Liver (tissue), 9 donors: ENCODE measurements around the gene ACD. TPM values are rescaled to one million over a fixed set of nuclear protein-coding genes. Genes with fewer than 3 reads are reported as not detected.

Source experiments
- DNase-seq: peaks from one replicate; pipeline ENCODE4 v3.0.0-alpha.2; 2017; ENCODE audit warnings: low spot score
- H3K27ac ChIP-seq, 2 donors: one replicate each; pipeline ENCODE4 v1.7.0; 2013; ENCODE audit warnings: inconsistent platforms in 2 of 2, low read length in 2 of 2, control low read depth in 1 of 2, low read depth in 1 of 2, mild to moderate bottlenecking in 1 of 2
- H3K27me3 ChIP-seq, 4 donors: one replicate each; pipeline versions ENCODE4 v1.6.1 to v1.7.0; 2013; ENCODE audit warnings: low read length in 3 of 4, inconsistent platforms in 1 of 4, mild to moderate bottlenecking in 1 of 4, moderate library complexity in 1 of 4; ENCODE audit not compliant: control insufficient read depth in 4 of 4, insufficient read depth in 4 of 4
- H3K36me3 ChIP-seq, 4 donors: one replicate each; pipeline versions ENCODE4 v1.6.1 to v1.7.0; 2013; ENCODE audit warnings: low read length in 3 of 4, mild to moderate bottlenecking in 3 of 4, low read depth in 1 of 4, moderate library complexity in 1 of 4; ENCODE audit not compliant: control insufficient read depth in 4 of 4, insufficient read depth in 3 of 4
- H3K4me1 ChIP-seq, 4 donors: one replicate each; pipeline versions ENCODE4 v1.6.1 to v1.7.0; 2013; ENCODE audit warnings: low read length in 3 of 4, mild to moderate bottlenecking in 3 of 4, moderate library complexity in 1 of 4; ENCODE audit not compliant: control insufficient read depth in 4 of 4, insufficient read depth in 4 of 4
- H3K4me3 ChIP-seq, 3 donors: one replicate each; pipeline versions ENCODE4 v1.6.1 to v1.7.0; 2013; ENCODE audit warnings: low read length in 3 of 3, control low read depth in 1 of 3, low read depth in 1 of 3, mild to moderate bottlenecking in 1 of 3
- H3K9ac ChIP-seq, 2 donors: one replicate each; pipeline ENCODE4 v1.7.0; 2013; ENCODE audit warnings: low read length in 2 of 2, mild to moderate bottlenecking in 2 of 2, moderate library complexity in 2 of 2, control low read depth in 1 of 2, low read depth in 1 of 2
- H3K9me3 ChIP-seq, 4 donors: one replicate each; pipeline versions ENCODE4 v1.6.1 to v1.7.0; 2013; ENCODE audit warnings: low read length in 3 of 4; ENCODE audit not compliant: control insufficient read depth in 4 of 4
- CTCF ChIP-seq: fragments of 150-350 bp; IDR thresholded peaks from 2 replicates; pipeline ENCODE4 v1.5.1; 2017; ENCODE audit warnings: improper control_type of control experiment, low read depth, low read length; ENCODE audit not compliant: missing input control
- EGR1 ChIP-seq, 2 donors: IDR thresholded peaks; 2 replicates each; pipeline ENCODE4 v1.6.1; 2016 to 2018; ENCODE audit warnings: antibody characterized with exemption in 2 of 2, low read depth in 2 of 2
- FOXA2 ChIP-seq: IDR thresholded peaks from 2 replicates; pipeline ENCODE4 v1.6.1; 2016; ENCODE audit warnings: antibody characterized with exemption
- GABPA ChIP-seq, 2 donors: IDR thresholded peaks in 1 of 2; conservative IDR thresholded peaks in 1 of 2; 2 replicates each; pipeline ENCODE4 v1.6.1; 2016; ENCODE audit warnings: antibody characterized with exemption in 2 of 2, mild to moderate bottlenecking in 1 of 2, moderate library complexity in 1 of 2
- HNF4A ChIP-seq, 2 donors: conservative IDR thresholded peaks; 2 replicates each; pipeline ENCODE4 v1.6.1; 2016; ENCODE audit warnings: antibody characterized with exemption in 2 of 2, mild to moderate bottlenecking in 2 of 2
- HNF4G ChIP-seq: IDR thresholded peaks from 2 replicates; pipeline ENCODE4 v1.6.1; 2016; ENCODE audit warnings: antibody characterized with exemption
- JUND ChIP-seq, 2 donors: IDR thresholded peaks; 2 replicates each; pipeline ENCODE4 v1.6.1; 2016; ENCODE audit warnings: antibody characterized with exemption in 2 of 2
- NR2F2 ChIP-seq: IDR thresholded peaks from 2 replicates; pipeline ENCODE4 v1.6.1; 2016; ENCODE audit warnings: antibody characterized with exemption
- REST ChIP-seq: IDR thresholded peaks from 2 replicates; pipeline ENCODE4 v1.6.1; 2016; ENCODE audit warnings: antibody characterized with exemption, mild to moderate bottlenecking
- TAF1 ChIP-seq: conservative IDR thresholded peaks from 2 replicates; pipeline ENCODE4 v1.6.1; 2016; ENCODE audit warnings: antibody characterized with exemption, mild to moderate bottlenecking
- YY1 ChIP-seq: IDR thresholded peaks from 2 replicates; pipeline ENCODE4 v1.6.1; 2016; ENCODE audit warnings: antibody characterized with exemption, mild to moderate bottlenecking
- WGBS: extraction: QIAGEN DNeasy Blood & Tissue Kit; methylation state at CpG from one replicate; pipeline ENCODE4 v1.1.7; 2013; 5-methylcytosine and 5-hydroxymethylcytosine counted together
- polyA plus RNA-seq, 2 donors: library from polyadenylated mRNA; stranded (reverse) in 1 of 2; unstranded in 1 of 2; fragments of 200-250 nt in 1 of 2; fragments of >200 nt in 1 of 2; fragmentation: Nextera tagmentation in 1 of 2; extraction: Ambion mirVana in 1 of 2; gene quantifications; one replicate each; pipeline versions ENCODE4 v1.2.1 to v1.2.3, GENCODE V29; 2013 to 2015
- total RNA-seq, 2 donors: library from RNA; depleted of rRNA; stranded (reverse); fragments of >200 nt; gene quantifications; one replicate each; pipeline ENCODE4 v1.2.3, GENCODE V29; 2014
- TF ChIP-seq, protein P1 (sequence below): IDR thresholded peaks from 2 replicates; pipeline ENCODE4 v1.6.1; 2016; ENCODE audit warnings: antibody characterized with exemption
- donor health status: healthy.
- donor health status: healthy.
- donor health status: healthy.
- donor health status: healthy.
- donor health status: healthy.

The ACD gene
- total and polyA plus RNA-seq, 4 donors: 4.3 to 5.6 (median 5.1) TPM

GRCh38 chr16:67653128-67653788 lies 6.8 kb downstream of the ACD start:
- H3K4me3 ChIP-seq: peak overlapping the region in 1 of 3 donors; percentile 51

DNA sequence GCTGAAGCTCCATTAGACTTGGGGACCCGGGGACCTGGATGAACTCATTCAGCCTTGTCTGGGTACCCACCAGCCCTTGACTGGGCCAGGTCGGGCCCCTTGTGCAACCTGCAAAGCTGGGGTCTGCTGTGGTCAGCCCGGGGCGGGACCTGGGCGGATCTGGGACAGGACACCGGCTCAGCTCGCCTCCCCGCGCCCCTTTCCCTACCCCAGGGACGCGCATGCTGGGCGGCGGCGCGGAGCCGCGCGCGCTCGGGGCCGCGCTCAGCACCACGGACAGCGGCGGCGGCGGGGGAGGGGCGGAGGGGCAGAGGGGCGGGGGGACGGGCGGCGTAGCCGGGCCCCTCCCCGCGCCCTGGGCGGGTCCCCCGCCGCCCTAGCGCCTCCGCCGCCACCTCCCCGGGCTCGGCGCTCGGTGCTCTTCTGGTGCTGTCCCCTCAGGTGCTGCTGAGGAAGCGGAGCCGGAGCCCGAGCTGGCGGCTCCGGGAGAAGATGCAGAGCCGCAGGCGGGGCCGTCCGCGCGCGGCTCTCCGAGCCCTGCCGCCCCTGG lies 7.4 kb downstream of the ACD start:
- Histone ChIP-seq H3K9ac (no peak overlapping the region), H3K4me1 (peaks cover 3 to 20% (median 10%) of the 10 kb centered on the region in 4 donors), H3K4me3 (peak overlapping the region in 1 of 3 donors; percentile 51), H3K27ac (no peak overlapping the region), H3K27me3 (no peaks in the 10 kb centered on the region), H3K36me3 (peaks cover 0 to 1% (median 0%) of the 10 kb centered on the region in 4 donors), H3K9me3 (no peaks in the 10 kb centered on the region)
- DNase-seq: no peak
- TF ChIP-seq TAF1 (no peak), REST (peak; percentile 81)
- WGBS: 17% methylated on average over 59 of the region's 59 CpGs

More at GRCh38 chr16:67653128-67653788, 6.8 kb downstream of the ACD start:
- TF ChIP-seq NR2F2 (no peak), TAF1 (no peak), EGR1 (IDR thresholded peaks at IDR 0.05; ENCODE audit: low read depth in 2 of 2) (no peak), JUND (IDR thresholded peaks at IDR 0.05) (no peak), CTCF (peak; percentile 16)
- TF ChIP-seq, protein P1, sequence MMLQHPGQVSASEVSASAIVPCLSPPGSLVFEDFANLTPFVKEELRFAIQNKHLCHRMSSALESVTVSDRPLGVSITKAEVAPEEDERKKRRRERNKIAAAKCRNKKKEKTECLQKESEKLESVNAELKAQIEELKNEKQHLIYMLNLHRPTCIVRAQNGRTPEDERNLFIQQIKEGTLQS: no peak
- no peak for DNase-seq
- Histone ChIP-seq H3K36me3 (peaks cover 0 to 1% (median 0%) of the 10 kb centered on the region in 4 donors), H3K9me3 (no peaks in the 10 kb centered on the region), H3K9ac (no peak overlapping the region), H3K4me1 (peaks cover 3 to 17% (median 10%) of the 10 kb centered on the region in 4 donors), H3K27me3 (no peaks in the 10 kb centered on the region), H3K27ac (no peak overlapping the region)
- 16% methylated on average over 68 of the region's 68 CpGs for WGBS

GRCh38 chr16:67651847-67652246 lies 8.2 kb downstream of the ACD start:
- no peak overlapping the region for H3K4me3 ChIP-seq
- H3K4me1 ChIP-seq: peaks cover 3 to 20% (median 10%) of the 10 kb centered on the region in 4 donors
- WGBS: 89% methylated on average over 4 of the region's 4 CpGs
- DNase-seq: no peak
- no peaks in the 10 kb centered on the region for H3K27me3 ChIP-seq
- no peaks in the 10 kb centered on the region for H3K9me3 ChIP-seq
- peaks cover 0 to 1% (median 0%) of the 10 kb centered on the region in 4 donors for H3K36me3 ChIP-seq
- no peak overlapping the region for H3K9ac ChIP-seq
- no peak overlapping the region for H3K27ac ChIP-seq
- no peak for TF ChIP-seq FOXA2
- TF ChIP-seq CTCF: no peak
- no peak for TF ChIP-seq HNF4A (conservative IDR thresholded peaks at IDR 0.05)
- no peak for TF ChIP-seq YY1
- no peak for TF ChIP-seq NR2F2
- no peak for TF ChIP-seq GABPA (IDR thresholded peaks at IDR 0.05 in 1 of 2, conservative IDR thresholded peaks at IDR 0.05 in 1 of 2)
- TF ChIP-seq EGR1 (IDR thresholded peaks at IDR 0.05; ENCODE audit: low read depth in 2 of 2): no peak
- TF ChIP-seq, protein P1: no peak
- no peak for TF ChIP-seq TAF1
- no peak for TF ChIP-seq REST
- TF ChIP-seq HNF4G: no peak
